ENCODE measurements around the gene SP5.
"Not testable (repeated sequence)": the region's sequence is repeated elsewhere in the genome, so short reads cannot be mapped to it uniquely, and the experiment has no call there.

The SP5 gene

GRCh38 chr2:170715062-170715931, at the start of gene SP5:
Gene SP5 (plus strand): TSS chr2:170715337. CDS start chr2:170715513, 176 bp downstream.
- peaks cover 0 to 16% of the 10 kb centered on the region in 2 donors for H3K4me1 ChIP-seq (ENCODE audit: control insufficient read depth in 1 of 2, insufficient read depth in 2 of 2, low read length in 2 of 2)
- peak within 1 kb of the TSS; percentile 42 for H3K27ac ChIP-seq (ENCODE audit: low read depth, low read length)
- peak within 1 kb of the TSS; percentile 69 to 73 for H3K4me3 ChIP-seq (ENCODE audit: low read depth in 1 of 2, low read length in 2 of 2)
- no peaks in the 10 kb centered on the region for H3K9me3 ChIP-seq (ENCODE audit: control insufficient read depth in 1 of 2, low read length in 2 of 2)
- H3K27me3 ChIP-seq (ENCODE audit: control insufficient read depth in 1 of 2, insufficient read depth in 2 of 2, low read length in 2 of 2): peaks cover 32 to 33% of the 10 kb centered on the region in 2 donors
- no peaks in the 10 kb centered on the region for H3K36me3 ChIP-seq (ENCODE audit: control insufficient read depth in 1 of 2, insufficient read depth in 2 of 2, low read length in 2 of 2)
- H3K9ac ChIP-seq (ENCODE audit: low read depth in 1 of 2, low read length in 2 of 2): peak within 1 kb of the TSS; percentile 43 to 71

DNA sequence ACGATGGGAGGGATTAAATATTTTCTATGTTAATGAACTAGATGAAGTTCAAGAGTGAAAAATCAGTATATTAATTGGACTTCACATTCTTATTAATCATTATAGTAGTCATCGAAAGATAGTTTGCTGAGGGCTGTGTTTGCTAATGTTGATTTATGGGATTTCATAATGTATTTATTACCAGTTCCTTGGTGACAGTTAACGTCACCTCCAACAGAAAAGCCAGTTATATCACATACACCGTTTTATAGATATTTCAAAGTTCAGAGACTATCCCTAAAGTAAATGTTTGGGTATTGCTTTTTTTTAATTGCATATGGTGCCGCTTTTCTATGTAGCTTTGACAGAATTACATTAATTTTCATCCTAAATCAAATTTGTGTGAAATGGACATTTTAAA, 49.4 kb upstream of the SP5 start:
- Histone ChIP-seq H3K9ac (ENCODE audit: low read depth in 1 of 2, low read length in 2 of 2) (no peak overlapping the region), H3K27me3 (ENCODE audit: control insufficient read depth in 1 of 2, insufficient read depth in 2 of 2, low read length in 2 of 2) (no peaks in the 10 kb centered on the region), H3K27ac (ENCODE audit: low read depth, low read length) (no peak overlapping the region), H3K36me3 (ENCODE audit: control insufficient read depth in 1 of 2, insufficient read depth in 2 of 2, low read length in 2 of 2) (no peaks in the 10 kb centered on the region), H3K9me3 (ENCODE audit: control insufficient read depth in 1 of 2, low read length in 2 of 2) (no peaks in the 10 kb centered on the region), H3K4me1 (ENCODE audit: control insufficient read depth in 1 of 2, insufficient read depth in 2 of 2, low read length in 2 of 2) (peaks cover 7 to 11% of the 10 kb centered on the region in 2 donors), H3K4me3 (ENCODE audit: low read depth in 1 of 2, low read length in 2 of 2) (no peak overlapping the region)

GRCh38 chr2:170669909-170670308, 45.2 kb upstream of the SP5 start:
- no peaks in the 10 kb centered on the region for H3K9me3 ChIP-seq (ENCODE audit: control insufficient read depth in 1 of 2, low read length in 2 of 2)
- no peaks in the 10 kb centered on the region for H3K36me3 ChIP-seq (ENCODE audit: control insufficient read depth in 1 of 2, insufficient read depth in 2 of 2, low read length in 2 of 2)
- peaks cover 7 to 11% of the 10 kb centered on the region in 2 donors for H3K4me1 ChIP-seq (ENCODE audit: control insufficient read depth in 1 of 2, insufficient read depth in 2 of 2, low read length in 2 of 2)
- no peak overlapping the region for H3K27ac ChIP-seq (ENCODE audit: low read depth, low read length)
- H3K27me3 ChIP-seq (ENCODE audit: control insufficient read depth in 1 of 2, insufficient read depth in 2 of 2, low read length in 2 of 2): no peaks in the 10 kb centered on the region
- H3K4me3 ChIP-seq (ENCODE audit: low read depth in 1 of 2, low read length in 2 of 2): no peak overlapping the region
- no peak overlapping the region for H3K9ac ChIP-seq (ENCODE audit: low read depth in 1 of 2, low read length in 2 of 2)

- no peak overlapping the region for H3K4me3 ChIP-seq (ENCODE audit: low read depth in 1 of 2, low read length in 2 of 2)
- H3K27me3 ChIP-seq (ENCODE audit: control insufficient read depth in 1 of 2, insufficient read depth in 2 of 2, low read length in 2 of 2): no peaks in the 10 kb centered on the region
- no peak overlapping the region for H3K27ac ChIP-seq (ENCODE audit: low read depth, low read length)
- peaks cover 3 to 4% of the 10 kb centered on the region in 2 donors for H3K4me1 ChIP-seq (ENCODE audit: control insufficient read depth in 1 of 2, insufficient read depth in 2 of 2, low read length in 2 of 2)
- no peaks in the 10 kb centered on the region for H3K36me3 ChIP-seq (ENCODE audit: control insufficient read depth in 1 of 2, insufficient read depth in 2 of 2, low read length in 2 of 2)
- no peaks in the 10 kb centered on the region for H3K9me3 ChIP-seq (ENCODE audit: control insufficient read depth in 1 of 2, low read length in 2 of 2)
- H3K9ac ChIP-seq (ENCODE audit: low read depth in 1 of 2, low read length in 2 of 2): no peak overlapping the region
Observed at GRCh38 chr2:170670651-170671050, 44.5 kb upstream of the SP5 start.

- no peaks in the 10 kb centered on the region for H3K36me3 ChIP-seq (ENCODE audit: control insufficient read depth in 1 of 2, insufficient read depth in 2 of 2, low read length in 2 of 2)
- H3K9ac ChIP-seq (ENCODE audit: low read depth in 1 of 2, low read length in 2 of 2): no peak overlapping the region
- H3K27ac ChIP-seq (ENCODE audit: low read depth, low read length): no peak overlapping the region
- peaks cover 3 to 4% of the 10 kb centered on the region in 2 donors for H3K4me1 ChIP-seq (ENCODE audit: control insufficient read depth in 1 of 2, insufficient read depth in 2 of 2, low read length in 2 of 2)
- no peak overlapping the region for H3K4me3 ChIP-seq (ENCODE audit: low read depth in 1 of 2, low read length in 2 of 2)
- no peaks in the 10 kb centered on the region for H3K27me3 ChIP-seq (ENCODE audit: control insufficient read depth in 1 of 2, insufficient read depth in 2 of 2, low read length in 2 of 2)
- H3K9me3 ChIP-seq (ENCODE audit: control insufficient read depth in 1 of 2, low read length in 2 of 2): no peaks in the 10 kb centered on the region
Observed at GRCh38 chr2:170671079-170671478, 44.1 kb upstream of the SP5 start.

- H3K36me3 ChIP-seq (ENCODE audit: control insufficient read depth in 1 of 2, insufficient read depth in 2 of 2, low read length in 2 of 2); H3K4me1 ChIP-seq (ENCODE audit: control insufficient read depth in 1 of 2, insufficient read depth in 2 of 2, low read length in 2 of 2); H3K9ac ChIP-seq (ENCODE audit: low read depth in 1 of 2, low read length in 2 of 2); H3K4me3 ChIP-seq (ENCODE audit: low read depth in 1 of 2, low read length in 2 of 2); H3K9me3 ChIP-seq (ENCODE audit: control insufficient read depth in 1 of 2, low read length in 2 of 2); H3K27ac ChIP-seq (ENCODE audit: low read depth, low read length); H3K27me3 ChIP-seq (ENCODE audit: control insufficient read depth in 1 of 2, insufficient read depth in 2 of 2, low read length in 2 of 2): not testable (repeated sequence)
Observed at GRCh38 chr2:170674282-170674681, 40.9 kb upstream of the SP5 start.

DNA sequence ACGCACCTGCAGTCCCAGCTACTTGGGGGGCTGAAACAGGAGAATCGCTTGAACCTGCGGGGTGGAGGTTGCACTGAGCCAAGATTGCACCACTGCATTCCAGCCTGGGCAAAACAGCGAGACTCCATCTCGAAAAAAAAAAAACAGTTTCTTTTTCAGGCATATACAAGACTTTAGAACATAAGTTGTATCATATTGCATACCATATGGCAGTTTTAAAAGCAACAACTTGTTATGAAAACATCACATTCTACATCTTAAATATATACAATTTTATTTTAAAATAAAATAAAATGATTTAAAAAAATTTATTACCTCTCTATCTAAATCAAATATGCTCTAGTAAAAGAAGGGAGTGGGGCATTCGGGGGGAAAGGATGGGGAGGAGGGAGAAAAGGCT, 39.4 kb upstream of the SP5 start:
- no peak overlapping the region for H3K9ac ChIP-seq (ENCODE audit: low read depth in 1 of 2, low read length in 2 of 2)
- peaks cover 0 to 6% of the 10 kb centered on the region in 2 donors for H3K4me1 ChIP-seq (ENCODE audit: control insufficient read depth in 1 of 2, insufficient read depth in 2 of 2, low read length in 2 of 2)
- no peak overlapping the region for H3K4me3 ChIP-seq (ENCODE audit: low read depth in 1 of 2, low read length in 2 of 2)
- H3K36me3 ChIP-seq (ENCODE audit: control insufficient read depth in 1 of 2, insufficient read depth in 2 of 2, low read length in 2 of 2): no peaks in the 10 kb centered on the region
- no peaks in the 10 kb centered on the region for H3K9me3 ChIP-seq (ENCODE audit: control insufficient read depth in 1 of 2, low read length in 2 of 2)
- H3K27me3 ChIP-seq (ENCODE audit: control insufficient read depth in 1 of 2, insufficient read depth in 2 of 2, low read length in 2 of 2): no peaks in the 10 kb centered on the region
- H3K27ac ChIP-seq (ENCODE audit: low read depth, low read length): no peak overlapping the region

- H3K4me1 ChIP-seq (ENCODE audit: control insufficient read depth in 1 of 2, insufficient read depth in 2 of 2, low read length in 2 of 2): peaks cover 0 to 6% of the 10 kb centered on the region in 2 donors
- no peaks in the 10 kb centered on the region for H3K9me3 ChIP-seq (ENCODE audit: control insufficient read depth in 1 of 2, low read length in 2 of 2)
- H3K9ac ChIP-seq (ENCODE audit: low read depth in 1 of 2, low read length in 2 of 2): no peak overlapping the region
- H3K27ac ChIP-seq (ENCODE audit: low read depth, low read length): no peak overlapping the region
- H3K27me3 ChIP-seq (ENCODE audit: control insufficient read depth in 1 of 2, insufficient read depth in 2 of 2, low read length in 2 of 2): no peaks in the 10 kb centered on the region
- no peaks in the 10 kb centered on the region for H3K36me3 ChIP-seq (ENCODE audit: control insufficient read depth in 1 of 2, insufficient read depth in 2 of 2, low read length in 2 of 2)
- peak overlapping the region; percentile 17 to 28 for H3K4me3 ChIP-seq (ENCODE audit: low read depth in 1 of 2, low read length in 2 of 2)
Observed at GRCh38 chr2:170679607-170680079, 35.5 kb upstream of the SP5 start.

GRCh38 chr2:170680172-170680941, 34.8 kb upstream of the SP5 start:
- Histone ChIP-seq H3K9me3 (ENCODE audit: control insufficient read depth in 1 of 2, low read length in 2 of 2) (no peaks in the 10 kb centered on the region), H3K27ac (ENCODE audit: low read depth, low read length) (no peak overlapping the region), H3K27me3 (ENCODE audit: control insufficient read depth in 1 of 2, insufficient read depth in 2 of 2, low read length in 2 of 2) (no peaks in the 10 kb centered on the region), H3K36me3 (ENCODE audit: control insufficient read depth in 1 of 2, insufficient read depth in 2 of 2, low read length in 2 of 2) (no peaks in the 10 kb centered on the region), H3K4me1 (ENCODE audit: control insufficient read depth in 1 of 2, insufficient read depth in 2 of 2, low read length in 2 of 2) (peaks cover 0 to 6% of the 10 kb centered on the region in 2 donors), H3K4me3 (ENCODE audit: low read depth in 1 of 2, low read length in 2 of 2) (no peak overlapping the region), H3K9ac (ENCODE audit: low read depth in 1 of 2, low read length in 2 of 2) (no peak overlapping the region)

- no peaks in the 10 kb centered on the region for H3K9me3 ChIP-seq (ENCODE audit: control insufficient read depth in 1 of 2, low read length in 2 of 2)
- H3K36me3 ChIP-seq (ENCODE audit: control insufficient read depth in 1 of 2, insufficient read depth in 2 of 2, low read length in 2 of 2): no peaks in the 10 kb centered on the region
- no peak overlapping the region for H3K4me3 ChIP-seq (ENCODE audit: low read depth in 1 of 2, low read length in 2 of 2)
- peaks cover 0 to 6% of the 10 kb centered on the region in 2 donors for H3K4me1 ChIP-seq (ENCODE audit: control insufficient read depth in 1 of 2, insufficient read depth in 2 of 2, low read length in 2 of 2)
- no peak overlapping the region for H3K27ac ChIP-seq (ENCODE audit: low read depth, low read length)
- H3K27me3 ChIP-seq (ENCODE audit: control insufficient read depth in 1 of 2, insufficient read depth in 2 of 2, low read length in 2 of 2): no peaks in the 10 kb centered on the region
- H3K9ac ChIP-seq (ENCODE audit: low read depth in 1 of 2, low read length in 2 of 2): no peak overlapping the region
Observed at GRCh38 chr2:170681311-170681710, 33.8 kb upstream of the SP5 start.

Measured in duodenal mucosa (tissue), 2 donors.